Activated gamma-delta T cell (primary cell): Measurements from ENCODE around the gene SLC6A11.

Source experiments
- DNase-seq: peaks from one replicate; lab custom pipeline; 2025; lab: John Stamatoyannopoulos, UW

Gene SLC6A11

GRCh38 chr3:10841100-10841499, 25.1 kb downstream of the SLC6A11 start:
- DNase-seq = no peak

GRCh38 chr3:10843378-10843777, 27.4 kb downstream of the SLC6A11 start:
- DNase-seq = no peak

DNA sequence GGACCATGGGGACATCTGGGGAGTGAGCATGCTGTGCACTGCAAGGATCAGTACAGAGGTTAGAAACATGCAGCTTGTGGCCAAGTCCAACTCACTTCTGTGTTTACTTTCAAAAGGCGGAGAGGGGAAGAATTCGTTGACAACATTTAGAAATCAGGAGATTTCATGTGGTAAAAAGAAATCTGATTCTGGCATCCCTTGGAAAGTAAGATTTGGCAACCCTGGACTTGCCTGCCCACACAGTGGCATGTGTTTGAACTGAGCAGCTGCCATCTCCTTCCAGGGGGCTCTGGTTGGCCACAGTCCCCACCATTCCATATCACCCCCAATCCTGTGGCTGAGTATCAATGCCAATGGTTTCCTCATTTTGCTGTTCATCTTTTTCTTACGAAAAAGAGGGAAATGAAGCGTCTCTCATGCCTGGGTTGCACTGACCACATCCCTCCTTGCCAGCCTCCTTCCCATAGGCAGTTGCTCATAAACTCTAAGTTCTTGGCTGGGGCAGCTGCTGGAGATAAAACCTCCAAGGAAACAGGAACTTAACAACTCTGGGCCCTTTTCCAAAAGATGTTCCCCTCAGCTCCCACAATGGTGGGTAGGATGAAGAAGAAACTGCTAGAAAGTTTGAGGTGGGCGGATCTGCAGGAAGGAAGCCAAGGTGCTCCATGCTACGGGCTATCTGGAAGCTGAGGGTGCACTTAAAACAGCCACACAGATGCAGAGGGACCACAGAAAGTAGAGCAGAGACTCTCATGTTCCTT, 29.2 kb downstream of the SLC6A11 start:
- no peak for DNase-seq

- no peak for DNase-seq
Observed at GRCh38 chr3:10845839-10846656, 30.0 kb downstream of the SLC6A11 start.

DNA sequence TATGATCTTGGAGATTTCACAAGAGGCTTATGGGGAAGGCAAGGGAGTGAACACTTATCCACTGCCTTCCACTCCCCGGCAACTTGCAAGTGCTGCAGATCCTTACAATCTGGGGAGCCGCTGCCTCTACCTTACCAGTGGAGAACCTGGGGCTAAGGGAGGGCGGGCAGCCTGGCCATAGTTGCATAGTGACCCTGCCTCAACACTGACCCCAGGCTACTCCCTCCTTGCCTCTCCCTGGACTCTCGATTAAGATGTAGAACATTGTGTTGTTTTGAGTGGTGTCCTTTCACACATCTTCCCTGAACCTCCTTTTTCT, 30.6 kb downstream of the SLC6A11 start:
- DNase-seq = no peak

DNA sequence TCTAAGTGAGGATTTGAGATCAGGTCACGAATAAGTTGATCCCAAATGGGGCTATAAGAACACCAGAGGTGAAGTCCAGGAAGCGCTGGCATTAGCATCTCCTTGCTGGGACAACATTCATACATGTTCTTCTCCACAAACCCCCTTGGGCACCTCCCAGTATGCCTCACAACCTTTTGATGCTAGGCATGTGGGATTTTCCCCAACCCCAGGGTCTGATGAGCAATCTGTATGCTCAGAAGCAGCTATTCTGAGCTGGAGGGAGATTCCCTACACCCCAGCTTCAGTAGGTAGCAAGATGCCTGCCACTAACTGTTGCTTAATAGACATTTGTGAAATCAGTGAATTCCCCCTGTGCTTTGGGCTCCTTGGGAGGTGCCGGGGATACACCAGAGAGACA, 32.2 kb downstream of the SLC6A11 start:
- no peak for DNase-seq

DNA sequence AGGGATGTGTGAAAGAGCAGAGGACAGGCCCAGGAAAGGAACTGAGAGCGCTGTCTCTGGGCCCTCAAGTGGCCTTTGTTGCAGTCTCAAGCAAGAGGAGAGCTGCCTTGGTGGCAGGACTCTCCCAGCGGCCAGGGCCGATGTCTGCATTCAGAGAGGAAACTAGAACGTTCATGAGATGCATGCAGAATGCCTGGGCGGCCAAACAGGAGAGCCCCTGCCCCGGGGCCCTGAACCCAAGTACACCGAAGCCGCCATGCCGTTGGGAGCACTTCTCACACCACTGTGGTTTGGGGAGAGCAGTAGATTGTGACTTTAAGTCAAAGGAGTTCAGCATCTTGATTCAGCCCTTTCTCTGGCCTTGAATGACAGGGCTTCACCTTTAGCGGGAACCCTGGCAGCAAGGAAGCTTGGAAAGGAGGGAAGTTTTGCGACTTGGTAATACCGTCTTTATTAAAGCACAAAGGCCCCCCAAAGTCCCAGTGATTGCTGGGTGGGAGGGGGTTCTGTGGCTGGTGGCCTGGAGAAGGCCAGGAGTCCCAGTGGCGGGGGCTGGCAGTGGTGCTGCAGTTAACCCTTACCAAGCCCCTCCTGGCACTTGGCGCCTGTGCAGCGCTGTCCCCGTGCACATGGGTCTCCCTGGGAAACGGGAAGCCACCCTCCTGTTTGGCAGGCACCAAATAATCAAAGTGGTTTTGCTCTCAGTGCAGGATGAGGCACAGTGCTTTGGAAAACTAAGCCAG, 36.2 kb downstream of the SLC6A11 start:
- no peak for DNase-seq

DNA sequence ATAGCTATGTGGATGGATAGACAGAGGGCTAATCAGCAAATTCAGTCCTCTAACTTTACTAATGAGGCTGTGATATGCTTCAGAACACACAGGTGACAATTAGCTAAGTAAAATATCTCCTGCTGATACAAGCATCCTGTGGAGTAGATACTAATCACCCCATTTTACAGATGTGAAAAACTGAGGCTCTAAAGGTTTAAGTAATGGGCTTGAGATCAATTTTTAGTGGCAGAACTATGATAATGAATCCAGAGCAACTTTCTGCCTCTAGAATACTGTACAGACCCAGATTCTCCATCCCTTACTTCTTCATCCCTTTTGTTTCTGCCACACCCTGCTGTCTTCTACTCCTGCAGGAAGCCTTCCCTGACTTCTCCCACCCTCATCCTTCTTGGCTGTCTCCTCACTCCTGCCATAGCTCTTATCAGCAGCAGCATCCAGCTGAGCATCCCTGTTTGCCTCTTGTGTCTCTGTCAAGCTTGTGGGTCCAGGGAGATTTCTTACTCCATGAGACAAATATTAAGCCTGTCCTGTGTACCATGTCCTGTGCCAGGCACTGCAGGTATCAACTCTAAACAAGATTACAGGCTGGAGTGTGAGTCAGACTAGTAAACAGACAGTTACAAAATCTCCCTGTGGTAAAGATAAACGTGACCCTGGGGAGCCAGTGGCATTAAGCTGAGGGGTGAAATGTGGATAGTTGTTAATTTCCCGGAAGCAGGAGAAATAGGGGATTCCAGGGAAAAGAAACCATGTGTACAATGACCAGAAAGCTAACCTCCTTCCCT, 39.2 kb downstream of the SLC6A11 start:
- DNase-seq = no peak

DNA sequence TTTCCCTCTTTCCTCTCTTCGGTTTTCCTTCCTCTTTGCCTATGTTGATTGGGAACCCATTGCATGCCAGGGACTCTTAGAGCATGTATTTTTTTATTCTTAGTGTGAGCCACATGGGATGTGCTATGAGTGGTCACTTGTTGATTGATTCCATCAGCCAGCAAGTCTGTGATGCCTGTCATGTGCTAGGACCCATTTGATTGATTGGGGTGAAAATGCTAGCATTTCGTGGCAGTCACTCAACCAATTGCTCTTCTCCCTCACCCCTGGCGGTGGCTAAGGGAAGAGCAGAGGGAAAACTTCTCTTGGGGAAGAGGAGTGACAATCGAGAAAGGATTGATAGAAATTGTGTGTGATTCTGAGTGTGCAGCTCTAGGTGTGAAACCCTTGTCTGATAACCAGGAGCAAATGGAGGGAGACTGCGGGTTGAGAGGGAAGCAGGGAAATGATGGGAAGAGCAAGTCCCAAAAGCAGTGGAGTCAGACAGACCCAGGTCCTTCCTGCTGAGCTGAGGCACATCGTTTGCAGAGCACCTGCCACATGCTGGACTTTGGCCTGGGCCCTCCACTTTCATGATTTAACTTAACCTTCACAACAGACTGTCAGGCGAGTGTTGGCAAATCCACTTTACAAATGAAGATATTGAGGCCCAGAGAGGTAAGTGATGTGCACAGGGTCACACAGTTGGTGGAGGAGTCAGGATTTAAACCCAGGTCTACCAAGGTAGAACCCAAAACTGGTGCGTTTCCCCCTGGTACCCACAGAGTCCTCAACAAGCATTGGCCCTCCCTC, 40.0 kb downstream of the SLC6A11 start:
- DNase-seq = no peak

DNA sequence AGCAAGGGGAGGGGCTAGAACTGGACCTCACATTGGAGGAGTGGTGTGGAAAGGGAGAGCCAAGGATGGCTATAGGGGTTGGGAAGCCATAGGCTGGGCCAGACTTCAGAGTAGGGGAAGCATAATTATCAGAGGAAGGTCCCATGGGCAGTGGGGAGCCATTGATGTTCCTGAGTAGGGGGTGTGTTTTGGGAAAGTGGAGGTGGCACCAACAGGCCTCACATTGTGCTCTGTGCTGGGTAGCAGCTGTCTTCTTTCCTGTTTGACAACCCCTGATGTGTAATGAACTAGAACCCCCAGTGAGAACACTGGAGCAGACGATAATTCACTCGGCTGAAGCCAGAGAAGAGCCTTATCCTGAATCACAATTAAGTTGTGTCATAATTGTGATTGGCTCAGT, 41.2 kb downstream of the SLC6A11 start:
- DNase-seq = no peak

GRCh38 chr3:10858091-10858490, 42.1 kb downstream of the SLC6A11 start:
- no peak for DNase-seq

- DNase-seq = no peak
Observed at GRCh38 chr3:10867384-10867783, 51.4 kb downstream of the SLC6A11 start.

- no peak for DNase-seq
Observed at GRCh38 chr3:10869460-10869859, 53.4 kb downstream of the SLC6A11 start.

- DNase-seq = no peak
Observed at GRCh38 chr3:10870296-10870695, 54.3 kb downstream of the SLC6A11 start.

DNA sequence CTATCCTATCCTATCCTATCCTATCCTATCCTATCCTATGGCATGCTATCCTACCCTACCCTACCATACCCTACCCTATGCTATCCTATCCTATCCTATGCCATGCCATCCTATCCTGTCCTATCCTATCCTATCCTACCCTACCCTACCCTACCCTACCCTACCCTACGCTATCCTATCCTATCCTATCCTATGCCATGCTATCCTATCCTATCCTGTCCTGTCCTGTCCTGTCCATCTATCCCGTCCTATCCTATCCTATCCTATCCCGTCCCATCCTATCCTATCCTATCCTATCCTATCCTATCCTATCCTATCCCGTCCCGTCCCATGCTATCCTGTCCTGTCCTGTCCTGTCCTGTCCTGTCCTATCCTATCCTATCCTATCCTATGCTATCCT, 57.4 kb downstream of the SLC6A11 start:
- no peak for DNase-seq

DNA sequence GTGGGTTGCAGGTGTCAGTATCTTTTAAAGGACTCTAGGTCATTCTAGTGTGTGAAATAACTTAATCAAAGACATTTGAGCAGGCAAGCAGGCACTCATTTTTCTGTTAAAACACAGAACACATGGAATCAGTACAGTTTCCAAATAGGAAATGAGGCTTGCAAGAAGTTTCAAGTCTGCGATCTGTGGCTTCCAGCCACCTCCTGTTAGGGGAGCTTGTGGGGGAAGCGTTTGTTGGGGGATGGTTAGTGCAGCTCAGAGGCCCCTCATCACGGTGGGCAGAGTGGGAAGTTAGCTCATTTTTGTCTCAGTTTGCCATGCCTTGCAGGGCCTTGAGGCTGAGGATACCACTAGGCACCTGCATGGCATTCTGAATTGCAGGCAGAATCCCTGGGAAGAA, 59.9 kb downstream of the SLC6A11 start:
- no peak for DNase-seq

GRCh38 chr3:10876661-10877060, 60.6 kb downstream of the SLC6A11 start:
- DNase-seq = no peak

- no peak for DNase-seq
Observed at GRCh38 chr3:10882851-10883250, 66.8 kb downstream of the SLC6A11 start.

DNA sequence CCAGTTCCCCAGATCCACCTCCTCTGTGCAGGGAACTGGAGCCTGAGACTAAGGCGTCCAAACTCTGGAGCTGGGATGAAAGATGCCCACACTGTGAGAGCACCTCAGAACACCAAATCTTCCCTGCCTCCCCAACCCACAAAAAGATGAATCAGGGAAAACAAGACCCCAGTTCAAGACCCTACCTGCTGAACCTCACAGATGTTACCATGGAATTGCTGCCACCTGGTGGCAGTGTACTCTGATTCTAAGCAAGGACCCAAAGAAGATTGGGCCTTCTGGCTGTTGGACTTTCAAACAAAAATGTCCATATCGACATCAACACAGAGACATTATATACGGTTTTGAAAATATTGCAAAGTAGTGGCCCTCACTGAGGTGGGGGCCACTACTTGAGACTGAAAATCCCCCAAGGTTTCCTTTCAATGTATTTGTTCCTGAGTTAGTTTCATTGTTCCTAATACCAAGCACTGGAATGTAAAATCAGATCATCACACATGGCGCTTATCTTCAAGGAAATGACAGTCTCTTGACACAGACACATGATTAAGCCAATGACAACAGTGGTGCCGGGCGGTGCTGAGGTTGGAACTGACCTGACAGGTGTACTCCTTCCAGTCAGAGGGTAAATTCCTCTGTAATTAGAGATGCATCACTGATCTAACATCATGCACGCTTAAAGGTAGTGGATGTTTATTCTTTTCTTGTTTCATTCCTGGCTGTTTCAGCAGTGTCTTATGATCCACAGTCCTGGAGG, 67.6 kb downstream of the SLC6A11 start:
- DNase-seq = no peak

DNA sequence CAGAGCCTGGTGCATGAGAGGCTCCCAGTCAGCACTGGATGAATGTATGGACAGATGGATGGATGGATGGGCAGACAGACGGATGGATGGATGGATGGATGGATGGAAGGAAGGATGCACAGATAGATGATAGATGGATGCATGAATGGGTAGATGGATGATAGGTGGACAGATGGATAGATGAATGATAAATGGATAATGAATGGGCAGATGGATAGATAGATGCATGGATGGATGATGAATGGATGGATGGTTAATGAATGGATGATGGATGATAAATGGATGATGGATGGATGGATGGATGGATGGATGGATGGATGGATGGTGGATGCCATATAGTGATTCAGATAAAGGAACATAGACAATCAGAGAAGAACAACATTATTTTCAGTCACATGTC, 71.0 kb downstream of the SLC6A11 start:
- no peak for DNase-seq
